Stimulated activated CD4-positive, alpha-beta T cell treated with anti-CD3 and anti-CD28 coated beads, TNF-alpha, amount 100 ng/mL, for 24 hours (primary cell): Measurements from ENCODE around the gene PRRT2.
"Not testable (repeated sequence)": the region's sequence is repeated elsewhere in the genome, so short reads cannot be mapped to it uniquely, and the experiment has no call there.

ENCODE experiments used
- DNase-seq, 3 experiments: peaks; one replicate each; pipeline ENCODE4 v3.0.0-alpha.2; 2020; ENCODE audit warnings: low read depth in 3 of 3

The PRRT2 gene

GRCh38 chr16:29790949-29791844, 20.8 kb upstream of the PRRT2 start:
- DNase-seq = no peak

- no peak for DNase-seq
Measured at GRCh38 chr16:29791845-29792807, 19.9 kb upstream of the PRRT2 start.

DNA sequence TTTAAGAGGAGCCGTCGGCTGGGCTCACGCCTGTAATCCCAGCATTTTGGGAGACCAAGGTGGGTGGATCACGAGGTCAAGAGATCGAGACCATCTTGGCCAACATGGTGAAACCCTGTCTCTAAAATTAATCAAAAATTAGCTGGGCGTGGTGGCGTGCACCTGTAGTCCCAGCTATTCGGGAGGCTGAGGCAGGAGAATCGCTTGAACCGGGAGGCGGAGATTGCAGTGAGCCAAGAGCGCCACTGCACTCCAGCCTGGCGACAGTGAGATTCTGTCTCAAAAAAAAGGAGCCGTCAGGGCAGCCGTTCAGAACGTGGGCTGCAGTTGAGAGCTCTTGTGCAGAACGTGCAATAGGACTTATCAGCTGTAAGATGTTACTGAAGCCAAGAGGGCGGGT, 18.8 kb upstream of the PRRT2 start:
- not testable (repeated sequence) for DNase-seq

- no peak for DNase-seq
Measured at GRCh38 chr16:29794231-29794710, 17.7 kb upstream of the PRRT2 start.

- DNase-seq = no peak
Measured at GRCh38 chr16:29802416-29802935, 9.5 kb upstream of the PRRT2 start.

DNA sequence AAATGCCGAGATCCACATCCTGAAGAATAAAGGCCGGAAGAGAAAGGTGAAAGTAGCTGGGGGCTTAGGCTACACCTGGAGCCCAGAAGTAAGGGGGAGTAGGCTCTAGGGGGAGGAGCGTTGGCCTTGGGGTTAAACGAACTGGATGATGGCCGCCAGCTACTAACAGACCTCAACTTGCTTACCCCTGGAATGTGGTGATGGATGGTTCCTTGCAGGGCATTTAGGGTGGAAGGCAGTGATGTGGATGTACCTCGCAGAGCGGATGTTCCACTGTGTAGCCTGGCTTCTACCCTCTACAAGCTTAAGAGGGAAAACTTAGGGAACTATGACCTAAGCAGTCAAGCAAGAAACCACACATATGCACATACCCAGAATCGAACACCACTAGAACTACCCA, 8.0 kb upstream of the PRRT2 start:
- no peak for DNase-seq

DNA sequence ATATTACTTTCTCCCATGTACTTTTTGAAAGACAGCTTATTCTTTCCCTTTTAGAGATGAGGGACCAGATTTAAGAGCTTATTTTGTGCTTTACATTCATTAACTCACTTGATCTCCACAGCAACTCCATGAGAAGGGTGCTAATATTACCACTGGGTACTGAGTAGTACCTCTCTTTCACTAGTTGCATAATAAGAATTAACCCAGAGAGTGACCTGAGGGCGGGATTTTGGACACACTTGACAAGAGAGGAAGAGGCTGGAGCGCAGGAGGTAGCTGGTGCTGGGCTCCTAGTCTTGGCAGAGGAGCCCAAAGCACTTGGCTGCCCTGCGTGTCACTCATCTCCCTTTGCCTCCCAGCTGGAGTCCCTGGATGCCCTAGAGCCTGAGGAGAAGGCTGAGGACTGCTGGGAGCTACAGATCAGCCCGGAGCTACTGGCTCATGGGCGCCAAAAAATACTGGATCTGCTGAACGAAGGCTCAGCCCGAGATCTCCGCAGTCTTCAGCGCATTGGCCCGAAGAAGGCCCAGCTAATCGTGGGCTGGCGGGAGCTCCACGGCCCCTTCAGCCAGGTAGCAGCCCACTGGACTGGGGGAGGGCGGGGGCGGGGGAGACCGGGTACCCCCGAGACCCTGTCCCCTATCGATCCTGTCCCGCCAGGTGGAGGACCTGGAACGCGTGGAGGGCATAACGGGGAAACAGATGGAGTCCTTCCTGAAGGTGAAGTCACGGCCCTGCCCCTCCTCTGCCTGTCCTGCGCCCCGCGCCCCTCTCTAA, 7.3 kb upstream of the PRRT2 start:
- DNase-seq = no peak

GRCh38 chr16:29805232-29806098, 6.5 kb upstream of the PRRT2 start:
- peak; percentile 93 to 98 (median 93) for DNase-seq

DNA sequence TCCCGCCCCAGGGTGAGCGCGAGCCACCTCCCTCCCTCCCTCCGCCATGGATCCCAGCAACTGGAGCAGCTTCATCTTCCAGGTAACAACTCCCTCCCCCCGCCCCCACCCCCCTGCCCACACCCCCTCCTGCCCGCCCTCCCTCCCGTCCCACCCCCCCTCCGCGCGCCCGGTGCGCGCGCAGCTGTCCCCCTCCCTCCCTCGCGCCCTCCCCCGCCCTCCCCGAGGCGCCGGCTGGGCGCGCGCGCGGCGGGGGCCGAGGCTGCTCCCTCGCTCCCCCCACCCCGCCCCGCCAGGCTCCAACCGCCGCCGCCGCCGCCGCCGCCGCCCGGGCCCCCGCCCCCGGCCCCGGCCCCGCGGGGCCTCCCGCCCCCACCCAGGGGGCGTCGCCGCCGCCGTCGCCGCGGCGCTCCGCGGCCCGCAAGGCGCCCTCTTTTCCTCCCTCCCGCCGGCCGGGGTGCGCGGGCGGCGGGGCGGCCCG, 5.9 kb upstream of the PRRT2 start, which contains the start of gene MAZ:
MAZ (plus strand) TSS at position 431 of the 481 bp plus-strand sequence. CDS start 173 bp downstream, outside the sequence.
- peak in 2 of 3 experiments; percentile 63 to 75 for DNase-seq

- DNase-seq = peak in 2 of 3 experiments; percentile 32 to 71
Measured at GRCh38 chr16:29806641-29807425, 5.2 kb upstream of the PRRT2 start.

DNA sequence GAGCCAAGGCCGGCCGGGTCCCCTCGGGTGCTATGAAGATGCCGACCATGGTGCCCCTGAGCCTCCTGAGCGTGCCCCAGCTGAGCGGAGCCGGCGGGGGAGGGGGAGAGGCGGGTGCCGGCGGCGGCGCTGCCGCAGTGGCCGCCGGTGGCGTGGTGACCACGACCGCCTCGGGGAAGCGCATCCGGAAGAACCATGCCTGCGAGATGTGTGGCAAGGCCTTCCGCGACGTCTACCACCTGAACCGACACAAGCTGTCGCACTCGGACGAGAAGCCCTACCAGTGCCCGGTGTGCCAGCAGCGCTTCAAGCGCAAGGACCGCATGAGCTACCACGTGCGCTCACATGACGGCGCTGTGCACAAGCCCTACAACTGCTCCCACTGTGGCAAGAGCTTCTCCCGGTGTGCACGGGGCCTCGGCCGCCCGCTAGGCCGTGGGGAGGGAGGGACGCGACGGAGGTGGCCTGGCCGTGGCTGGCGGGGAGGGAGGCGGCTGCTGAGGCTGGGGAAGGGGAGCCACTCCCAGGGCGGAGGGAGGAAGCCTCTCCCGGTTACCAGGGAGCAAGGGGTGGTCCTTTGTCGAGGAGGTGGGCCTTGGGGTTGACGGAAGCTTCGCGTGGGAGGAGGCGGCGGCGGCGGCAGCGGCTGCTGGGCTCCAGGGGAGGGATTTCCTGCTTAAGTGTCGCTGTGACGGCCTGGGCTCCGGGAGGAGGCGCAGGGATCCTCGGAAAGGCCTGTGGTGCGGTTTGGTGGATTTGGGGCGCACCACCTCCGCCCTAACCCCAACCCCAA, 4.4 kb upstream of the PRRT2 start:
- peak; percentile 78 to 90 (median 78) for DNase-seq

GRCh38 chr16:29808219-29808900, 3.6 kb upstream of the PRRT2 start:
- DNase-seq = peak in 2 of 3 experiments; percentile 19 to 47

- DNase-seq = no peak
Measured at GRCh38 chr16:29809031-29809747, 2.8 kb upstream of the PRRT2 start.

GRCh38 chr16:29809850-29810698, 1.9 kb upstream of the PRRT2 start:
- peak in 1 of 3 experiments; percentile 42 for DNase-seq

DNA sequence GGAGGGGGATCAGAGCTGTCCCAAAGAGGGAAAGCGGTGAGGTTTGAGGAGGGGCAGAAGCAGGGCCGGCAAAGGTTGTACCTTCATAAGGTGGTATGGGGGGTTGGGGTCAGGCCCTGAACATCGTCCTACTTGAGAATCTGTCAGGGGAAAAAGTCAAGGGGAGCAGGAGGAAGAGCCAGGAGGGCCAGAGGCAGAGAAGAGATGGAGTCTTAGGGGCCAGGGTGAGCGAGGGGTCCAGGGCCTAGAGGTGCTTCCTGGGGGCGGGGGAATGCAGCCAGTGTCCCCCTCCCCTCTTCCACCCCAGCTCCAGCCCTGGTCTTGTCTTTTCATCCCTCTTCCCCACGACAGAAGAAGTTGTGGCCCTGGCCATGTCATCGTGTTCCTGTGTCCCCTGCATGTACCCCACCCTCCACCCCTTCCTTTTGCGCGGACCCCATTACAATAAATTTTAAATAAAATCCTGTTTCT, 1.3 kb upstream of the PRRT2 start:
- DNase-seq = no peak
